Left ventricle myocardium inferior (tissue), 1 donor: ENCODE measurements around the gene PODXL. TPM values are rescaled to one million over a fixed set of nuclear protein-coding genes. Genes with fewer than 3 reads are reported as not detected.
A peak's percentile ranks its signal among the peaks of the same experiment; 100 is the strongest.

Source experiments
- DNase-seq: peaks from one replicate; pipeline ENCODE4 v3.0.0-alpha.2; 2020
- H3K27ac ChIP-seq: fragments of 200-600 bp; replicated peaks from 2 replicates; pipeline ENCODE4 v1.8.0; 2021
- H3K27me3 ChIP-seq: fragments of 200-600 bp; 2 replicates; pipeline ENCODE4 v1.8.0; 2021; ENCODE audit warnings: low read depth
- H3K36me3 ChIP-seq: fragments of 200-600 bp; 2 replicates; pipeline ENCODE4 v1.8.0; 2021
- H3K4me1 ChIP-seq: fragments of 200-600 bp; 2 replicates; pipeline ENCODE4 v1.8.0; 2021
- H3K4me3 ChIP-seq: fragments of 200-600 bp; 2 replicates; pipeline ENCODE4 v1.8.0; 2021; ENCODE audit warnings: mild to moderate bottlenecking, moderate library complexity
- H3K9me3 ChIP-seq: fragments of 200-600 bp; replicated peaks from 2 replicates; pipeline ENCODE4 v1.8.0; 2021
- intact Hi-C: fragments of 100-400 bp; cut with micrococcal nuclease; formaldehyde crosslinking; loops from one replicate; pipeline ENCODE4 v1.11.0; 2022
- total RNA-seq: library from RNA; stranded (reverse); fragmentation: NEBNext Ultra II Directional; extraction: Animal tissue kit (Norgen Biotek cat#: 25700); gene quantifications from one replicate; pipeline ENCODE4 v1.2.1, GENCODE V29; 2021
- TF ChIP-seq, protein P1 (sequence below): fragments of 200-600 bp; IDR thresholded peaks from 2 replicates; pipeline ENCODE4 v1.8.0; 2021; ENCODE audit warnings: antibody characterized with exemption, mild to moderate bottlenecking, borderline replicate concordance
- donor health status: DM: no; HTN: yes; CAD: no; lungs with severe emphysema.

PODXL gene
- total RNA-seq, 1 donor from 2014 or later = 67.4 TPM

DNA sequence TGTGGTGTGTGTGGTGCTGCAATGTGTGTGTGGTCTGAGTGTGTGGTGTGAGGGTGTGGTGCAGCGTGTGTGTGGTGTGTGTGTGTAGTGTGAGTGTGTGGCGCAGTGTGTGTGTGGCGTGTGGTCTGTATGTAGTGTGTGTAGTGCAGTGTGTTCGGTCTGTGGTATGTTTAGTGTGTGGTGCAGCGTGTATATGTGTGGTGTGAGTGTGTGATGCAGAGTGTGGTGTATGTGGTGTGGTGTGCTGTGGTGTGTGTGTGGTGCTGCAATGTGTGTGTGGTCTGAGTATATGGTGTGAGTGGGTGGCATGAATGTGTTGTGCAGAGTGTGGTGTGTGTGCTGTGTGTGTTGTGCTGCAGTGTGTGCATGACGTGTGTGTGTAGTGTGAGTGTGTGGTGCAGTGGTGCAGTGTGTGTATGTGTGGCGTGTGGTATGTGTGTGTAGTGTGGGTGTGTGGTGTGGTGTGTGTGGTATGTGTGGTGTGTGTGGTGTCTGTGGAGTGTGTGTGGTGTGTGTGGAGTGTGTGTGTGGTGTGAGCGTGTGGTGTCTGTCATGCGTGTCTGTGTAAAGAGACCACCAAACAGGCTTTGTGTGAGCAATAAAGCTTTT is 31.0 kb upstream of the PODXL start:
- TF ChIP-seq, protein P1, sequence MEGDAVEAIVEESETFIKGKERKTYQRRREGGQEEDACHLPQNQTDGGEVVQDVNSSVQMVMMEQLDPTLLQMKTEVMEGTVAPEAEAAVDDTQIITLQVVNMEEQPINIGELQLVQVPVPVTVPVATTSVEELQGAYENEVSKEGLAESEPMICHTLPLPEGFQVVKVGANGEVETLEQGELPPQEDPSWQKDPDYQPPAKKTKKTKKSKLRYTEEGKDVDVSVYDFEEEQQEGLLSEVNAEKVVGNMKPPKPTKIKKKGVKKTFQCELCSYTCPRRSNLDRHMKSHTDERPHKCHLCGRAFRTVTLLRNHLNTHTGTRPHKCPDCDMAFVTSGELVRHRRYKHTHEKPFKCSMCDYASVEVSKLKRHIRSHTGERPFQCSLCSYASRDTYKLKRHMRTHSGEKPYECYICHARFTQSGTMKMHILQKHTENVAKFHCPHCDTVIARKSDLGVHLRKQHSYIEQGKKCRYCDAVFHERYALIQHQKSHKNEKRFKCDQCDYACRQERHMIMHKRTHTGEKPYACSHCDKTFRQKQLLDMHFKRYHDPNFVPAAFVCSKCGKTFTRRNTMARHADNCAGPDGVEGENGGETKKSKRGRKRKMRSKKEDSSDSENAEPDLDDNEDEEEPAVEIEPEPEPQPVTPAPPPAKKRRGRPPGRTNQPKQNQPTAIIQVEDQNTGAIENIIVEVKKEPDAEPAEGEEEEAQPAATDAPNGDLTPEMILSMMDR = no peak
- Histone ChIP-seq H3K4me3 (no peak overlapping the region), H3K27me3 (no peaks in the 10 kb centered on the region), H3K4me1 (peaks cover 20% of the 10 kb centered on the region), H3K27ac (no peak overlapping the region), H3K36me3 (no peaks in the 10 kb centered on the region), H3K9me3 (no peaks in the 10 kb centered on the region)
- intact Hi-C loops = no loop called here
- no peak for DNase-seq

DNA sequence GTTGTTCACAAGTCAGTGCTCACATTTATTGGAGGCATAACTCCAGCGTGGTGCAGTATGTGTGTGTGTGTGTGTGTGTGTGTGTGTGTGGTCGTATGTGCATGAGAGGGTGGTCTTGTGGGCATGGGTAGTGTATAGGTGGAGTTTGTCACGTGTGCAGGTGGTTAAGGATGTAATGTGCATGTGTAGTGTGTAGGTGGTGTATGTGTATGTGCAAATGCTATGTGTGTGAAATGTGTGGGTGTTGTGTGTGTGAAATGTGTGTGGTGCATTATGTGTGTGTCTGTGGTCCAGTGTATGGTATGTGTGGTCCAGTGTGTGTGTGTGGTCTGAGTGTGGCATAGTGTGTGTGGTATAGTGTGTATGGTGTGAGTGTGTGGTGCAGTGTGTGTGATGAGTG is 30.3 kb upstream of the PODXL start:
- Histone ChIP-seq H3K9me3 (no peaks in the 10 kb centered on the region), H3K27me3 (no peaks in the 10 kb centered on the region), H3K27ac (no peak overlapping the region), H3K4me1 (peaks cover 27% of the 10 kb centered on the region), H3K36me3 (no peaks in the 10 kb centered on the region), H3K4me3 (no peak overlapping the region)
- TF ChIP-seq, protein P1 = no peak
- DNase-seq = no peak
- intact Hi-C loops = no loop called here

DNA sequence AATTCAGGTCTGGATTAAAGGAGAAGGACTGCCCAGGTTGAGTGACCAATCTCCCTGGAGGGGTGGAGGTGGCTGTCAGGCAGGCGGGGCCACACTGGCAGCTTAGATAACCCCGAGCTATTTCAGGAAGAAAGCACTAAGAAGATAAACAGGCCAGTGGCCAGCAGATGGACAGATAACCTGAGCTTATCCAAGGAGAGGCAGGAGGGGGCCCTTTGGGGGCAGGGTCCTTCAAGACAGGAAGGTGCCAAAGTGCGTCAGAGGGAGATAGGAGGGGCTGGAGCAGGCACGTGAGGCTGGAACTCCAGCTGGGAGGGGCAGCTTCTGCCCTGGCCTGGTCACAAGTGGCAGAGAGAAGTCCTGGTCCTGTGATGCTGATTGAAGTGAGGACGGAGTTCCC is 29.8 kb upstream of the PODXL start:
- no peak overlapping the region for H3K4me3 ChIP-seq
- TF ChIP-seq, protein P1 = no peak
- H3K9me3 ChIP-seq = no peaks in the 10 kb centered on the region
- peaks cover 31% of the 10 kb centered on the region for H3K4me1 ChIP-seq
- DNase-seq = peak; percentile 38
- intact Hi-C loops = no loop called here
- no peaks in the 10 kb centered on the region for H3K36me3 ChIP-seq
- H3K27me3 ChIP-seq = no peaks in the 10 kb centered on the region
- peak overlapping the region; percentile 64 for H3K27ac ChIP-seq

DNA sequence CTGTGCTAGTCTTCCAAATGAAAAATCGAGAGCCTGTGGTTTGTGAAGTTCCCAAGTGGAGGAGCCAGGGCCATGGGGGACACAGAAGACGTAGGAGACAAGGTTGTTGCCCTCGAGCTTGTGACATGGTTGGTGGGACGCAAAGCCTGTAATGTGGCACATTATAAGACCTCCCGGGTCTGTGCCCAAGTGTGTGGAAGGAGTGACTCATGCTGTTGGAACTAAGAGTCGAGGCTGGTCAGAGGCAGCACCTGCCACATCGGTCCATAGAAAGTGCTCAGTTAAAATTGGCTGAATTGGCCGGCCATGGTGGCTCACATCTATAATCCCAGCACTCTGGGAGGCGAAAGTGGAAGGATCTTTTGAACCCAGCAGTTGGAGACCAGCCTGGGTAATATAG is 27.0 kb upstream of the PODXL start:
- Histone ChIP-seq H3K4me3 (no peak overlapping the region), H3K9me3 (no peaks in the 10 kb centered on the region), H3K27me3 (no peaks in the 10 kb centered on the region), H3K4me1 (peaks cover 39% of the 10 kb centered on the region), H3K36me3 (no peaks in the 10 kb centered on the region), H3K27ac (peak overlapping the region; percentile 96)
- TF ChIP-seq, protein P1 = no peak
- intact Hi-C loops = no loop called here
- DNase-seq = no peak

DNA sequence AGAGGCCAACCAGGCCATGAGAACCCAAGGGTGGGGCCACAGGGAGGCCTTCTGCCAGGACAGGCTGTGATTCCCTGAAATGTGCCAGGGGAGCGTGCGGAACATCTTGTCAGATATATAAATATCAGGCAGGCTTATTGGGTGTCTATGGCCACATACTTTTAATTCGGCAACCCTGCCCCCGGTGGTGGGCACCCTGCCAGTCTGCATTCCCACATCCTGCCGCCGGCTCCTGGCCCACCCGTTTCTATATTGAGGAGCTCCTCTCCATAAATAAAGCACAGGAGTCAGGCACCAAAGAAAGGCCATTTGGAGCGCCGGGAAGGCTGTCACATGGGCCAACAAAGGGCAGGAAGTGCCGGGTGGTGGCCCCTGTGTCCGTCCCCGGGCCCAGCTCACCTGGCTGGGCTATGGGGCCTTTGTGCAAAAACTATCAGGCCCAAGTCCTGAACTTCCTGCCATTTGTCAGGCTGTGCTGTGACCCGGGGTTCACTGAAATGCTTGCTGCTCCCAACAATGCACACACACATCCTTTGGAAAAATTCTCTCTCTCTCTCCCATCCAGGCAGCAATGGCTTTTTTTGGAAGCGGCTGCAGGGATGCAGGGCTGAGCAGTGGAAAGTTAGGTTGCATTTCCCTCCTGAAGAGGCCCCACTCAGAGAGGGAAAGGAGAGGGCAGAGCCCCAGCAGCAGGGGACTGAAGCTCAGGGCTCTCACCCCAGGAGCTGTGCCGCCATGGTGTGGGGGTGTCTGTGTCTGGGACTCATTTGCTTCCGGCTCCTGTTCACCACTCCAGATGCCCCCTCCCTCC is 25.0 kb upstream of the PODXL start:
- Histone ChIP-seq H3K4me1 (peaks cover 33% of the 10 kb centered on the region), H3K9me3 (no peaks in the 10 kb centered on the region), H3K4me3 (peak overlapping the region; percentile 2), H3K36me3 (no peaks in the 10 kb centered on the region), H3K27ac (peak overlapping the region; percentile 96), H3K27me3 (no peaks in the 10 kb centered on the region)
- intact Hi-C loops = no loop called here
- TF ChIP-seq, protein P1 = peak; percentile 53
- DNase-seq = peak; percentile 89
